ENCODE data around the gene SPACA9.
A peak's percentile ranks its signal among the peaks of the same experiment; 100 is the strongest.

SPACA9 gene

GRCh38 chr9:132876849-132877248 lies 1.8 kb upstream of the SPACA9 start:
- Histone ChIP-seq H3K4me3 (no peak overlapping the region), H3K4me1 (peaks cover 0 to 15% (median 11%) of the 10 kb centered on the region in 4 donors), H3K27ac (no peak overlapping the region), H3K9me3 (no peaks in the 10 kb centered on the region), H3K27me3 (no peaks in the 10 kb centered on the region), H3K36me3 (no peaks in the 10 kb centered on the region)
- no peak for DNase-seq
- no peak for TF ChIP-seq CTCF (IDR thresholded peaks at IDR 0.05)
- intact Hi-C loops (cut with DNase I; ENCODE audit: low total_unique reads): loop anchor here (10.0 kb wide), 2 partner anchors 68 to 202 kb away; partner anchors contain the start of genes GTF3C4 and TSC1

GRCh38 chr9:132877458-132877823 lies 1.3 kb upstream of the SPACA9 start:
- H3K27me3 ChIP-seq: no peaks in the 10 kb centered on the region
- H3K9me3 ChIP-seq: no peaks in the 10 kb centered on the region
- H3K4me1 ChIP-seq: peaks cover 0 to 14% (median 9%) of the 10 kb centered on the region in 4 donors
- no peak for DNase-seq
- H3K4me3 ChIP-seq: peak overlapping the region; percentile 63 to 75
- TF ChIP-seq CTCF (IDR thresholded peaks at IDR 0.05): no peak
- H3K36me3 ChIP-seq: no peaks in the 10 kb centered on the region
- intact Hi-C loops (cut with DNase I; ENCODE audit: low total_unique reads): loop anchor here (10.0 kb wide), 2 partner anchors 67 to 203 kb away; partner anchors contain the start of genes GTF3C4 and TSC1
- peak overlapping the region; percentile 70 to 80 for H3K27ac ChIP-seq

GRCh38 chr9:132877824-132878694 lies 639 bp upstream of the SPACA9 start, which contains the start of gene AK8:
AK8 (minus strand) TSS chr9:132878284; CDS start chr9:132878255, 29 bp downstream.
- peak; percentile 58 to 78 for DNase-seq
- intact Hi-C loops (cut with DNase I; ENCODE audit: low total_unique reads): loop anchor here (10.0 kb wide), 2 partner anchors 67 to 203 kb away; partner anchors contain the start of genes GTF3C4 and TSC1
- no peak for TF ChIP-seq CTCF (IDR thresholded peaks at IDR 0.05)
- Histone ChIP-seq H3K4me1 (peaks cover 0 to 14% (median 9%) of the 10 kb centered on the region in 4 donors), H3K4me3 (peak within 1 kb of the TSS; percentile 63 to 75), H3K36me3 (no peaks in the 10 kb centered on the region), H3K9me3 (no peaks in the 10 kb centered on the region), H3K27ac (peak within 1 kb of the TSS; percentile 70 to 80), H3K27me3 (no peaks in the 10 kb centered on the region)

GRCh38 chr9:132879457-132880323 lies 992 bp downstream of the SPACA9 start:
- Histone ChIP-seq H3K27ac (peak overlapping the region; percentile 70 to 80), H3K27me3 (no peaks in the 10 kb centered on the region), H3K36me3 (peaks cover 4 to 12% (median 6%) of the 10 kb centered on the region in 3 donors), H3K4me3 (peak overlapping the region; percentile 63 to 75), H3K9me3 (no peaks in the 10 kb centered on the region), H3K4me1 (peaks cover 0 to 14% (median 9%) of the 10 kb centered on the region in 4 donors)
- DNase-seq: no peak
- intact Hi-C loops (cut with DNase I; ENCODE audit: low total_unique reads): loop anchor here (10.0 kb wide), 2 partner anchors 65 to 205 kb away; partner anchors contain the start of genes GTF3C4 and TSC1
- TF ChIP-seq CTCF (IDR thresholded peaks at IDR 0.05): no peak

- no peaks in the 10 kb centered on the region for H3K27me3 ChIP-seq
- DNase-seq: no peak
- H3K27ac ChIP-seq: no peak overlapping the region
- no peaks in the 10 kb centered on the region for H3K9me3 ChIP-seq
- TF ChIP-seq CTCF (IDR thresholded peaks at IDR 0.05): no peak
- no peak overlapping the region for H3K4me3 ChIP-seq
- H3K4me1 ChIP-seq: peaks cover 0 to 14% (median 9%) of the 10 kb centered on the region in 4 donors
- H3K36me3 ChIP-seq: peaks cover 4 to 16% (median 6%) of the 10 kb centered on the region in 3 donors
- intact Hi-C loops (cut with DNase I; ENCODE audit: low total_unique reads): no loop called here
Measured at GRCh38 chr9:132880324-132880661, 1.6 kb downstream of the SPACA9 start.

Data from tibial artery (tissue), 4 donors.